ENCODE data around the gene WARS2. TPM values are rescaled to one million over a fixed set of nuclear protein-coding genes. Genes with fewer than 3 reads are reported as not detected.
A peak's percentile ranks its signal among the peaks of the same experiment; 100 is the strongest.

WARS2 gene
- polyA plus RNA-seq, 2 of the 4 experiments (the other 2 are of a cell fraction): 5.9 to 7.9 TPM

- 94% methylated on average over 1 of the region's 1 CpG for WGBS (ENCODE audit: missing lambda C conversion rate)
- TF ChIP-seq BCL3 (IDR thresholded peaks at IDR 0.05) (no peak), SREBF2 (IDR thresholded peaks at IDR 0.05) (no peak)
- peaks cover 14% of the 10 kb centered on the region; the same call in 2 of the 3 replicates for H3K4me1 ChIP-seq
- ATAC-seq (no peak), FAIRE-seq (no peak), DNase-seq (ENCODE audit: low read depth in 1 of 2, low spot score in 1 of 2) (no peak)
- H3K27ac ChIP-seq: no peak overlapping the region
- H3K4me2 ChIP-seq: no peak overlapping the region
- POLR2A ChIA-PET: no interaction called here
- no peak overlapping the region for H3K4me3 ChIP-seq
- no peaks in the 10 kb centered on the region for H3K9me3 ChIP-seq
- CTCF ChIA-PET: no interaction called here
Observed at GRCh38 chr1:119143706-119144105, 3.3 kb upstream of the WARS2 start.

- FAIRE-seq (no peak), ATAC-seq (no peak)
Observed at GRCh38 chr1:119141660-119142059, 1.2 kb upstream of the WARS2 start.

More at GRCh38 chr1:119141660-119142059, 1.2 kb upstream of the WARS2 start:
- WGBS (ENCODE audit: missing lambda C conversion rate): 89% methylated on average over 1 of the region's 1 CpG
- Histone ChIP-seq H3K4me1 (peaks cover 18% of the 10 kb centered on the region; the same call in 2 of the 3 replicates), H3K27ac (no peak overlapping the region; a peak in 1 of 6 replicates), H3K4me2 (peak overlapping the region; percentile 82), H3K4me3 (peak overlapping the region; percentile 74), H3K9me3 (no peaks in the 10 kb centered on the region)
- no peak for DNase-seq (ENCODE audit: low read depth in 1 of 2, low spot score in 1 of 2)
- ChIA-PET POLR2A (interaction anchor here (0.6 kb wide), 1 partner anchor 64 kb away, joined by 3 read pairs; no protein-coding TSS in a partner anchor), CTCF (interaction anchor here (0.5 to 1.5 kb wide), 5 partner anchors 10 to 231 kb away, joined by 3 to 5 read pairs (median 3); no protein-coding TSS in a partner anchor)
- TF ChIP-seq ZC3H11A (IDR thresholded peaks at IDR 0.05) (no peak), FOXS1 (CRISPR knock-in tag; IDR thresholded peaks at IDR 0.05) (no peak), HMGXB4 (CRISPR knock-in tag; IDR thresholded peaks at IDR 0.05; ENCODE audit: borderline replicate concordance) (no peak), POLR2A (IDR thresholded peaks at IDR 0.05; ENCODE audit: low read length) (no peak), POLR2AphosphoS2 (conservative IDR thresholded peaks at IDR 0.05; ENCODE audit: low read length) (no peak), BCL3 (IDR thresholded peaks at IDR 0.05) (no peak), ATOH8 (CRISPR knock-in tag; IDR thresholded peaks at IDR 0.05; ENCODE audit: low read depth) (no peak), E2F6 (IDR thresholded peaks at IDR 0.05; ENCODE audit: borderline replicate concordance, low read depth) (no peak), SMC3 (IDR thresholded peaks at IDR 0.05) (no peak), ELK1 (IDR thresholded peaks at IDR 0.05; ENCODE audit: low read depth, low read length) (no peak), JUN (IDR thresholded peaks at IDR 0.05) (no peak), ESRRA (IDR thresholded peaks at IDR 0.05; ENCODE audit: borderline replicate concordance, low read length) (no peak), USF2 (IDR thresholded peaks at IDR 0.05) (no peak), HOXB13 (CRISPR knock-in tag; IDR thresholded peaks at IDR 0.05; ENCODE audit: low read depth) (no peak), HOXA7 (CRISPR knock-in tag; IDR thresholded peaks at IDR 0.05) (no peak), NR3C1 (IDR thresholded peaks at IDR 0.05) (no peak), REST (IDR thresholded peaks at IDR 0.05) (no peak), NPAS2 (CRISPR knock-in tag; IDR thresholded peaks at IDR 0.05; ENCODE audit: borderline replicate concordance) (no peak), CBX2 (IDR thresholded peaks at IDR 0.05; ENCODE audit: borderline replicate concordance, low read depth) (no peak), ZNF302 (CRISPR knock-in tag; IDR thresholded peaks at IDR 0.05) (no peak)
